HG03039 (cell line): Measurements from ENCODE around the gene PDE8B.

Experiments used
- ATAC-seq: cut with Tn5 transposase; IDR thresholded peaks from one replicate; pipeline ENCODE4 v1.9.1; 2021; ENCODE audit warnings: mild to moderate bottlenecking, moderate library complexity; ENCODE audit not compliant: unreplicated experiment

Gene PDE8B

DNA sequence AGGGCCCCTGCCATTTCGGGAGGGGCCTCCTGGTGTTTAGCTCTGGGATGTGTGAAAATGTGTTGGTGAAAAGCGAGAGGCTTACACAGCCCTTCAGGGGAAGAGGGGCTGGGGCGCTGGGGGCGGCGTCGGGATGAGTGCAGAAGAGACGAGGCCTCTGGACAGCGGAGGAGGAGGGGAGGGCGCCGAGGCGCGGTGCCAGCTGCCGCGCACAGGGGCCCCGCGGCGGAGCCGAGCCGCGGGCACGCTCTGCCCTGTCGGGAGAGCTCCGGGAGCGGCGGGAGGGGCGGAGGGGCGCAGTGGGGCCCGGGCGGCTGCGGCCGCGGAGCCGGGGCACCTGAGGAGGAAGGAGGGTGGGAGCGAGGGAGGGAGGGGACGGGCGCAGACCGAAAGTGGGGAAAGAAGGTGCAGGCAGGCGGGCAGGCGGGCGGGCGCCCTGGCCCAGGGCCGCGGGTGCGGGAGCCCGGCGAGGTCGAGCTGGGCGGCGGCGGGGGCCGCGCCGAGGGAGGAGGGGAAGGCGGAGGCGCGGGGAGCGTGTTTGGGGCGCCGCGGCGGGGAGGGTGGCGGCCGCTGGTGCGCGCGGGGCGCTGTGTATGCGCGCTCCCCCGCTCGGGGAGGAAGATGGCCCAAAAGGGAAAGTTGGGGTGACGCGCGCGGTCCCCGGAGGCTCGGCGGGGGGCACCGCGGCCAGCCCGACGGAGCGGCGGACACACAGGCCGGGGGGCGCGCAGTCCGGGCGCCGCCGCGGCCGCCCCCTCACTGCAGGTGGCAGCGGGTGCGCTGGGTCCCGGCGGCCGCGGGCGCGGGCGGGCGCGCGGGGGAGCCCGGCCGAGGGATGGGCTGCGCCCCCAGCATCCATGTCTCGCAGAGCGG lies at the start of gene PDE8B:
Gene PDE8B (plus strand): TSS at position 590 of the 873 bp plus-strand sequence. CDS start 246 bp downstream, at position 836.
- no peak for ATAC-seq

DNA sequence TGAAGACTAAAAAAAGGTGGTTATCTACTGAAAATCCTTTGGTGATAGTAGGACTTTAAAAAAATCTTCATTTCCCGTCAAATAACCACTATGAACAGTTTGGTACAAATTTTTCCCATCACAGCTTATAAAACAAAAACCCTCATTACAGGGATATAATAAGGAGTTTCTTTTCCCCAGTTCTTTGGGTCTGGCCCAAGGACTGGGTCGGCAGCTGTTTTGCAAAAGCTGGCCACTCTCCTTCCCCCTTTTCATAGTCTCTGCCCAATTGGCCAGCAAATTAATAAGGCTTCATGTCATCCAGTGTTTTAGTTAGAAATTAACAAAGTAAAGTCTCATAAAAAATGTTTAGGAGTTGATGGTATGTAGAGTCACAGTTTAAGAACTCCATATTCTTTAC lies 47.0 kb upstream of the PDE8B start:
- ATAC-seq, result no peak

DNA sequence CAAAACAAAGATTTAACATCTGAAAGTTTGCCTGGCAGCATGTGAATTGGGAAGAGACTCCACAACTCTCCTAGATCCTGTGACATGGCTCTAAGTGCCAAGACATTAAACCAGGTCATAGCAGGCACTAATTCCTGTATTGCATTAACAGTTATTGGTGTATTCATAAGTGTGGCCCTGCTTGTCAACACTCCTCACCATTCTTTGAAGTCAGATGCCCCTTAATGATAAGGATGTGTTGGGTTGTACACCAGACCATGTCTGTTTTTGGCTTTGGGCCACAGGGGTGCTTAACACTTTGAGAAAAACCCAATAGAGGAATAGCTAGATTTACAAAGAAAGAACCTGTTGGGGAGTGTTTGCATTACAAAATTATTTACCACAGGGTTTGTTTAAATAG lies 43.4 kb upstream of the PDE8B start:
- no peak for ATAC-seq

- ATAC-seq, result no peak
Measured at GRCh38 chr5:77167695-77168121, 42.8 kb upstream of the PDE8B start.

DNA sequence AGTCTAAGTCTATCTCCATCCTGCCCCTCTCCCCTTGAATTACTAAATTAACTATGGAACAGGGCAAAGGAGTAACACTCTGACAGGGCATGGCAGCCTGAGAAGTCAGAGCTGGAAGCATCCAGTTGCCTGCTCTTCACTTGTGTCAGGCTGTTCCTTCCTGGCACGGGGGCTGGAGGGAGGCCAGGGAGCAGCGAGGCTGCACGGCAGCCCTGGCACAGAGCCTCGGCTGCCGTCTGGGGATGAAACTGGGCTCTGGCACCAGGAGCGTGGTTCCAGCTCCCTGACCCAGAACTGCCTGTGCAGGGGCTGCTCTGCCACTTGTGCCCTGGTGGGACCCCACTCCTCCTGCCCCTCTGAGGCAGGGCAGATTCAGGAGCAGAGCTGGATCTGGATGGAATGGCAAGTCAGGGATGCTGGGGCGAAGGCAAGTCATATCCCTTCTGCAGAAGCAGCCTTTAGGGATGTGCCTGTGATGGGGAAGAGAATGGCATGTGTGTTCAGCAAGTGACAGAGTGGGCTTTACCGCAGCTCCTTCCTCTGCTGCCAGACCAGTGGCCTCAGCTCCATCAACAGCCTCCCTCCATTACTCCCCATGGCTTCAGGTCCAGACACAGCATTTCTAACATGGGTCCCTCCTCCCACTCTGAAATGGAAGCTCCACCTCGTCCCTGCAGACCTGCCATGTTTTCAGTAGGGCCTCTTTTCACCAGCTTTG lies 42.2 kb upstream of the PDE8B start:
- ATAC-seq, result no peak

- ATAC-seq, result no peak
Measured at GRCh38 chr5:77168879-77169244, 41.6 kb upstream of the PDE8B start.

DNA sequence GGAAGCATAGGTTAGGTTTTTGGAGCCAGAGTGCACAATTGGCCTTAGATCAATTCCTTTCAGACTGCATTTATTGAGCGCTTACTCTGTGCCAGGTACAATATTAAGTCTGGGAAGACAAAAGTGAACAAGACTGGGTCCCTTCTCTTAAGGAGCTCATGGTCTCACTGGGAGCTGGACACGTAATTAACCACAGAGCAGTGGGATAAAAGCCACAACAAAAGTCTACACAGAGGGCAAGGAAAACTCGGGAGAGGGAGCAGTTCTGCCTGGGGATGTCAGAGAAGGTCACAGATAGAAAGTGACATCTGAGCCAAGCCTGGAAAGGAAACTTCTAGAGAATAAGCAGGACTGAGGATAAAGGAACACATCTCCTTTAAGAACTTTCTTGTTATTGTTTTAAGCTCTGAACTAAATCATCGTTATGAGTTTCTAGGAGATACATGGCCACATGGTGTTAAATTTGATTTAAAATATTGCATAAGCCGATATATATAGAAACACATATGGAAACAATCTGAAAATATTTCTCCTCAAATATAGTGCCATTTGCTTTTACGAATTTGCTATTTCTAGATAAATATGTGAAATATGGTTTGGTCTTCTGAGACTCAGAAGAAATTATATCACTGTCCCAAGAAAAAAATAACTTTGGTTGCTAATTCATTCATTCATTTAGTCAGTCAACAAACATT lies 40.1 kb upstream of the PDE8B start:
- no peak for ATAC-seq

DNA sequence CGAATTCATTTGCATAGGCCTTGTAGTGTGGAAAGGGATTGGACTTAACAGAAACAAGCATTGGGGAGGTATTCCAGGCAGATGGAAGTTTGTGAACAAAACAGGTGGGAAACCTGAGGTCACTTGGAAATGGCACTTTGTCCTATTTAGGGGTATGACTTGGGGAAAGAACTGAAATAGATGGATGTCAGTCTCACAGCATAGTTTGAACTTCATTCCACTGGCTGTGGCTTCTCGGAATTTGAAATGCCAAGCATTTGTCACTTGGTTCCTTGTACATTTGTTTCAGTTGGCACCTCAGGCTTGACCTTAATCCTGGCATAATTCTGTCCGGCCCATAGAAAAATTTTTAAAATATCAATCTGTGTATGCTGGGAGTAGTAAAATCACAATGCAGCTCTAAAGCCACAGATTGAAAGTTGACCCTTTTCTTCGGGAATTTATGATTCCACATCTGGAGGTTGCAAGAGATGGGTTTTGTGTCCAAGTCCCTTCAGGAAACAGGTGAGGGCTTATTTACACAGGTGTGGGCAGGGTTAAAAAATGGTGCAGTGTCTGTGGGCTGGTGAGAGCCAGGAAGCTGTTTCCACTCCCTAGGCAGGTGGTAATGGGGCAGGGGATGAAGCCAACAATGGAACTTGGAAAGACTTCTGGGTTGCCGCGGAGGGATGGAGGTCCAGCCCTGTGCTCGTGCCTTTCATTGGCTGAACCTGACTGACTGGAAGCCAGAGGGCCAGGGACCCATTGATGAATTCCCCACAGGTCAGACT lies 39.2 kb upstream of the PDE8B start:
- no peak for ATAC-seq

- no peak for ATAC-seq
Measured at GRCh38 chr5:77172713-77173328, 37.7 kb upstream of the PDE8B start.

DNA sequence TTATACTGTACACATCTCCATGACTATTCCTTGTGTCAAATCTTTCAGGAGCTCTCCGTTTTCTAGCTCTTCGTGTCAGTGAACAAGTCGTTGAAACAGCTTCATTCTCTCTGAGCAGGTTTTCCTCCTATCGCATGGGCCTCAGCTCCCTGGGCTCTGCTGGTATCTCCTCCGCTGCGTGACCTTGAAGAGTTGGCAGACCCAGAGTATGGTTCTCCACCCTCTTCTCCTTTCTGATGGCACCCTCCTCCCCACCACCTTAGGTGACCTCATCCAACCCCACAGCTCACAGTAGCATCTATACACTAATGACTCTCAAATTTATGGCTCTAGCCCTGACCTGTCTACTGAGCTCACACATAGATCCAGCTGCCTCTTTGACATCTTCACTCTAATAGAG lies 36.0 kb upstream of the PDE8B start:
- no peak for ATAC-seq

GRCh38 chr5:77175231-77175630 lies 35.2 kb upstream of the PDE8B start:
- ATAC-seq, result no peak

DNA sequence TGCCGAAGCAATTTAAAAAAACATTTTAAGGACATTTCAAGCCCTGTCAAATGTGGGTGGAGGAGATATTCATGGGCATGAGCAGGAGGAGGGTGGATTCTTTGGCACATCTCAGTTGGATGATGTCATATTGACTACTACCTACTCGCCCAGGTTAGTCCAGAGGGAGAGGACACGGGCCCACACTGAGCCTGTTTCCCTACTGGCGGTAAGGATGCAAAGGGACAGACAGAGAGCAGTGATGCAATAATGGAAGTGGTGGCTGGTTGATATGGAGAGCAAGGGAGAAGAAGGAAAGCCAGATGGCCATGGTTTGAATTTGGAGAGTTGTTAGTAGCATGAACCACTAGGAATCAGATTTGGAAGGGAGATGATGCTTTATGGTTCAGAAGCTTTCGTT lies 34.1 kb upstream of the PDE8B start:
- ATAC-seq, result no peak

DNA sequence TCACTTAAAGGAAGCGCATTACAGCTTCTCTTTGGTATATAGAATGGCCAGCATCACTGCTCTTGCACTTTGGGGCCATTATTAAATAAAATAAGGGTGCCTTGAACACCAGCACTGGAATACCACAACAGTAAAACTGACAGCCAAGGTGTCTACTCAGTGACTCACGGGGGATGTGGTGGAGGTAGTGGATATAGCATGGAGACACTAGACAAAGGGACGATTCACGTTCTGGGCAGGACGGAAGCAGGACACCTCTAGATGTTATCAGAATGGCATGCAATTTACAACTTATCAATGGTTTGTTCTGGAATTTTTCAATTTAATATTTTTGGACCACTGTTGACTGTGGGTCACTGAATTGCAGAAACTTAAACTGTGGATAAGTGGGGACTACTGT lies 32.9 kb upstream of the PDE8B start:
- no peak for ATAC-seq

DNA sequence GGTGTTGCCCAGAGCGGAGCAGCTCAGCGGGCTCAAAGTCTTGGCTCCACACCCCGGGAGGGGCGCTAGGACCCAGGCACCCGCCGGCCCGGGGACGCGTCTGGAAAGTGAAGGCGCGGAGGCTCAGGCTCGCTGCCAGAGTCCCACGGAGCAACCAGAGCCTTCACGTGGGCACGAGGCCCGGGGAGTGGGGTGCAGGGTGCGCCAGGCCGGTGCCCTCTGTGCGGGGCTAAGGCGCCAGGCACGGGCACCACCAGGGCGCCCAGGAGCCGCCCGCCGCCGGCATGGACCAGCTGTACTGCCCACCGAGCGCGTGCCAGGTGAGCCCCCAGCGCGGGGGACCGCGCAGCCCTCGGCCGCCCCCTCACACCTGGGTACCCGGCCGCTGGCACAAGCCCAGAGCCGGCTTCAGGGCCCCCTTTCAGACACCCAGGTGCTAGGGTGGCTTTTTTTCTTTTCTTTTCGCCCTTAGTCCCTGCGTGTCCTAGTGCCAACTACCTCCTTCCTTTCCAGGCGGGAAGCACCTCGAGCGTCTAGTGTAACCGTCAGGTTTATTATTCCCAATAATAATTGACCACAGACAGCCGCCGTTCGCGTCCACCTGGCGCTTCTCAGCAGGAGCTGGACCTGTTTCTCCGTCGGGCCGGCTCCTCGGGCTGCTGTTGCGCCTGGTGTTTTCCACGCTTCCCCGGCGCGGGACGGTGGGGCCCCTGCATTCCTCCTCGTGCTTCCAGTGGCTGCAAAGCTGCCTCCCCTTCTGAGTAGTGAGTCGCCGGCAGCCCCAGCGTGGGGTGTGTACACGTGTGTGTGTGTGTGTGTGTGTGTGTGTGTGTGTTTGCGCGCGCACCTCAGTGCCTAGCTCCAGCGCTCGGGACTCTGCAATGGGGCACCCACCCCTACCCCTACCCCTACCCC lies 30.1 kb upstream of the PDE8B start:
- no peak for ATAC-seq

- ATAC-seq, result no peak
Measured at GRCh38 chr5:77181173-77181572, 29.3 kb upstream of the PDE8B start.

- ATAC-seq, result no peak
Measured at GRCh38 chr5:77181596-77182304, 28.7 kb upstream of the PDE8B start.

DNA sequence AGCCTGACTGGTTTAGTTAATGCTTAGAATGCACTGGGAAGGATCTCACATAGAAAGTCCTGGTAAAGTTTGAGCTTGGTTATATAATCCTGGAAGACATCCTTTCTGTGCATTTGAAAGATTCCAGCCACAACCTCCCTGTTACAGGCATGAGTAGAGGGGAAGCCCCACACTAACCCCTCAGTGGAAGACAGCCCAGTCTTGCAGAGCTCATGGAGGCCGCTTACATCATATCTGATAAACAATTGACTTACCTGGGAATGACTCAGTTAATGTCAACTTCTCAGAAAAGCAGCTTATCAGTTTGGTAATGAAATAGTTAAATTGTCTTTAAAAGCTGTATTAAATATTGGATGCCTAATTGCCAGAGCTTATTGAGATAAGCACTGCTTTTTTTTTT lies 28.1 kb upstream of the PDE8B start:
- no peak for ATAC-seq

DNA sequence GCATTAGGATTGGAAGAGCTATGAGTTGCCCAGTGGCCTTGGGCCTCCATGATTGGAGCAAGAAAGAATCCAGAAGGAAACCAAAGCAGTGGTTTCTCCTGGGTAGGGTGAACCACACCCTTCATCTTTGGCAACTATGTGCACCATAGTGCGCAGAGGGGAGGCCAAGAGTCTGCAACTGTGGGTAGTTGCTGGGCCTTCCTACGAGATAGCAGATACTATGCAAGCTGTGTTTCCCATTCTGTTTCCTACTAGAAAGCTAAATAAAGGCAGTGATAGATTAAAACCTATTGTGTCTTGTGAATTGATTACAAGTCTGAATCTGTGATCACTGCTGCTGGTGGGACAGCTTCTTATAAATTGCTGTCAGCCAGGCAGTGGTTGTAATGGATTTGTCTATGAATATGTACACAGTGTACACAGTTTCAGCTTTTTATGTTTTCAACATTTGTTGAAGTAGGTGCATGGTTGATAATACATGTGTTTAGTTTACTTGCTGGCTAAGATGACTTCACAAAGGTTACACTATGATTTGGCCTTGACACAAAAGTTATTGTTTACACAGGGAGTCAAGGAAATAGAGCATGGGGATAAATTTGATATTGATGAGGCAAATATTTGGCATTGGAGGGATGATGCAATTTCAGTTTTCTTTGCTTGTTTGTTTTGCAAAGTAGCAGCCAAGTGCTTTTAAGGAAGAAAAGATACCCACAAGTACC lies 23.7 kb upstream of the PDE8B start:
- ATAC-seq, result no peak
